GM12873 (cell line): Measurements from ENCODE around the gene MTIF3.

ENCODE experiments used
- CTCF ChIP-seq: IDR thresholded peaks from 2 replicates; pipeline ENCODE4 v1.5.1; 2012; ENCODE audit warnings: low read depth, mild to moderate bottlenecking, moderate library complexity, low read length, control low read depth; ENCODE audit not compliant: insufficient read depth; ENCODE audit errors: missing control alignments

MTIF3 gene

GRCh38 chr13:27398360-27398759 lies 52.0 kb downstream of the MTIF3 start:
- TF ChIP-seq CTCF = no peak

- TF ChIP-seq CTCF = no peak
Observed at GRCh38 chr13:27396252-27396846, 54.0 kb downstream of the MTIF3 start.

GRCh38 chr13:27395007-27395510 lies 55.3 kb downstream of the MTIF3 start:
- no peak for TF ChIP-seq CTCF

GRCh38 chr13:27393101-27393500 lies 57.3 kb downstream of the MTIF3 start:
- no peak for TF ChIP-seq CTCF

- TF ChIP-seq CTCF = no peak
Observed at GRCh38 chr13:27391471-27391870, 58.9 kb downstream of the MTIF3 start.

GRCh38 chr13:27389891-27390290 lies 60.5 kb downstream of the MTIF3 start:
- TF ChIP-seq CTCF = no peak

GRCh38 chr13:27388241-27388640 lies 62.1 kb downstream of the MTIF3 start:
- TF ChIP-seq CTCF = no peak
